ENCODE results near the gene CCDC187.

- TF ChIP-seq CTCF (IDR thresholded peaks at IDR 0.05): peak in 2 of 4 experiments; percentile 11 to 36
- peak; percentile 33 for TF ChIP-seq POLR2AphosphoS5 (IDR thresholded peaks at IDR 0.05)
Observed at GRCh38 chr9:136267261-136268111, 36.4 kb downstream of the CCDC187 start.
